ENCODE data around the gene DENND5A. TPM values are rescaled to one million over a fixed set of nuclear protein-coding genes. Genes with fewer than 3 reads are reported as not detected.

Gene DENND5A
- total and polyA plus RNA-seq, 9 of the 15 experiments (the other 6 are each of a cell fraction or from before 2014, with no cell fraction given), result 11.7 to 130 (median 46.3) TPM

- no peak for TF ChIP-seq ZNF398 (CRISPR knock-in tag; IDR thresholded peaks at IDR 0.05)
- peak; percentile 92 for TF ChIP-seq ATF2 (CRISPR knock-in tag; IDR thresholded peaks at IDR 0.05)
- no peak for TF ChIP-seq CBX1 (IDR thresholded peaks at IDR 0.05; ENCODE audit: low read depth)
- TF ChIP-seq SNAPC5 (CRISPR knock-in tag; IDR thresholded peaks at IDR 0.05), result no peak
- TF ChIP-seq BCOR (IDR thresholded peaks at IDR 0.05), result peak; percentile 46; the same call in 1 of the 2 replicates
- peak; percentile 72; the same call in 1 of the 2 replicates for TF ChIP-seq RB1 (IDR thresholded peaks at IDR 0.05; ENCODE audit: low read depth)
- TF ChIP-seq NR4A1 (CRISPR knock-in tag; IDR thresholded peaks at IDR 0.05), result no peak
- peak; percentile 26; the same call in 1 of the 2 replicates for TF ChIP-seq NR4A1 (tag; IDR thresholded peaks at IDR 0.05)
- TF ChIP-seq, protein P1, sequence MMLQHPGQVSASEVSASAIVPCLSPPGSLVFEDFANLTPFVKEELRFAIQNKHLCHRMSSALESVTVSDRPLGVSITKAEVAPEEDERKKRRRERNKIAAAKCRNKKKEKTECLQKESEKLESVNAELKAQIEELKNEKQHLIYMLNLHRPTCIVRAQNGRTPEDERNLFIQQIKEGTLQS (IDR thresholded peaks at IDR 0.05), result peak; percentile 86
- TF ChIP-seq, protein P1 (CRISPR knock-in tag; conservative IDR thresholded peaks at IDR 0.05), result no peak
- TF ChIP-seq POLR2AphosphoS5 (IDR thresholded peaks at IDR 0.05; ENCODE audit: control insufficient read depth, insufficient read depth, low read depth, low read length), result peak; percentile 82
- TF ChIP-seq, protein P2, sequence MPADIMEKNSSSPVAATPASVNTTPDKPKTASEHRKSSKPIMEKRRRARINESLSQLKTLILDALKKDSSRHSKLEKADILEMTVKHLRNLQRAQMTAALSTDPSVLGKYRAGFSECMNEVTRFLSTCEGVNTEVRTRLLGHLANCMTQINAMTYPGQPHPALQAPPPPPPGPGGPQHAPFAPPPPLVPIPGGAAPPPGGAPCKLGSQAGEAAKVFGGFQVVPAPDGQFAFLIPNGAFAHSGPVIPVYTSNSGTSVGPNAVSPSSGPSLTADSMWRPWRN (IDR thresholded peaks at IDR 0.05; ENCODE audit: low read depth), result no peak
- TF ChIP-seq TFAM (CRISPR knock-in tag; conservative IDR thresholded peaks at IDR 0.05), result no peak
- TF ChIP-seq, protein P3, sequence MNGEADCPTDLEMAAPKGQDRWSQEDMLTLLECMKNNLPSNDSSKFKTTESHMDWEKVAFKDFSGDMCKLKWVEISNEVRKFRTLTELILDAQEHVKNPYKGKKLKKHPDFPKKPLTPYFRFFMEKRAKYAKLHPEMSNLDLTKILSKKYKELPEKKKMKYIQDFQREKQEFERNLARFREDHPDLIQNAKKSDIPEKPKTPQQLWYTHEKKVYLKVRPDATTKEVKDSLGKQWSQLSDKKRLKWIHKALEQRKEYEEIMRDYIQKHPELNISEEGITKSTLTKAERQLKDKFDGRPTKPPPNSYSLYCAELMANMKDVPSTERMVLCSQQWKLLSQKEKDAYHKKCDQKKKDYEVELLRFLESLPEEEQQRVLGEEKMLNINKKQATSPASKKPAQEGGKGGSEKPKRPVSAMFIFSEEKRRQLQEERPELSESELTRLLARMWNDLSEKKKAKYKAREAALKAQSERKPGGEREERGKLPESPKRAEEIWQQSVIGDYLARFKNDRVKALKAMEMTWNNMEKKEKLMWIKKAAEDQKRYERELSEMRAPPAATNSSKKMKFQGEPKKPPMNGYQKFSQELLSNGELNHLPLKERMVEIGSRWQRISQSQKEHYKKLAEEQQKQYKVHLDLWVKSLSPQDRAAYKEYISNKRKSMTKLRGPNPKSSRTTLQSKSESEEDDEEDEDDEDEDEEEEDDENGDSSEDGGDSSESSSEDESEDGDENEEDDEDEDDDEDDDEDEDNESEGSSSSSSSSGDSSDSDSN (IDR thresholded peaks at IDR 0.05; ENCODE audit: borderline replicate concordance in 1 of 2, low read depth in 2 of 2, low read length in 2 of 2), result 0 out of 4 replicates have a peak, but pooled peaks of 1 of the 2 experiments have one; percentile 28
- TF ChIP-seq PHF20 (IDR thresholded peaks at IDR 0.05; ENCODE audit: partially characterized antibody), result no peak
- TF ChIP-seq BRF2 (IDR thresholded peaks at IDR 0.05; ENCODE audit: borderline replicate concordance, insufficient read depth, insufficient read length), result no peak
- TF ChIP-seq ZNF764 (CRISPR knock-in tag; IDR thresholded peaks at IDR 0.05; ENCODE audit: low read depth), result no peak
Measured at GRCh38 chr11:9265211-9266131, at the start of gene DENND5A (continued).
